ENCODE results near the gene KCNH1.

DNA sequence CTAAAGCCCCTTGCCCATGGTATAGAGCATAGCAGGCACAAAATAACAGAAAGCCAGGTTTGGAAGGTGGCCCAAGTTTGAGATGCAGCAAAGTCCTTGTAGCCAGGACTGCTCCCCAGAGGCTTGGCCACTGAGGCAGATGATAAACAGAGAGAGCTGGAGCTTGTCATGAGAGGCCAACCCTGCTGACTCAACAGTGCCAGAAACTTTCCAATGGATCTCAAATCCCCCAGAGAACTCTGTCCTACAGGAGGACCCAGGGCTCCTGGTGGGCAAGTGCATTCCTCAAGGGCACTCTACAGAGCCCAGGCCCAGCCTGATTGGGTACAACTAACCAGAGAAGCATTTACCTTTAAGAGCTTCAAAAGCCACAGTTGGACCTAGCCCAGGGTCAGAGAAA is 280.7 kb downstream of the KCNH1 start:
- TF ChIP-seq, protein P1, sequence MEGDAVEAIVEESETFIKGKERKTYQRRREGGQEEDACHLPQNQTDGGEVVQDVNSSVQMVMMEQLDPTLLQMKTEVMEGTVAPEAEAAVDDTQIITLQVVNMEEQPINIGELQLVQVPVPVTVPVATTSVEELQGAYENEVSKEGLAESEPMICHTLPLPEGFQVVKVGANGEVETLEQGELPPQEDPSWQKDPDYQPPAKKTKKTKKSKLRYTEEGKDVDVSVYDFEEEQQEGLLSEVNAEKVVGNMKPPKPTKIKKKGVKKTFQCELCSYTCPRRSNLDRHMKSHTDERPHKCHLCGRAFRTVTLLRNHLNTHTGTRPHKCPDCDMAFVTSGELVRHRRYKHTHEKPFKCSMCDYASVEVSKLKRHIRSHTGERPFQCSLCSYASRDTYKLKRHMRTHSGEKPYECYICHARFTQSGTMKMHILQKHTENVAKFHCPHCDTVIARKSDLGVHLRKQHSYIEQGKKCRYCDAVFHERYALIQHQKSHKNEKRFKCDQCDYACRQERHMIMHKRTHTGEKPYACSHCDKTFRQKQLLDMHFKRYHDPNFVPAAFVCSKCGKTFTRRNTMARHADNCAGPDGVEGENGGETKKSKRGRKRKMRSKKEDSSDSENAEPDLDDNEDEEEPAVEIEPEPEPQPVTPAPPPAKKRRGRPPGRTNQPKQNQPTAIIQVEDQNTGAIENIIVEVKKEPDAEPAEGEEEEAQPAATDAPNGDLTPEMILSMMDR (IDR thresholded peaks at IDR 0.05 in 4 of 5, conservative IDR thresholded peaks at IDR 0.05 in 1 of 5) = no peak
- TF ChIP-seq POLR2A (IDR thresholded peaks at IDR 0.05) = no peak
